Transverse colon (tissue), 3 donors: ENCODE data around the gene FCRL6.

Experiments used
- POLR2A ChIP-seq: fragments of 450-650 bp; IDR thresholded peaks from one replicate; pipeline ENCODE4 v1.6.1; 2016; ENCODE audit warnings: antibody characterized with exemption, mild to moderate bottlenecking, moderate library complexity
- TF ChIP-seq, protein P1 (sequence below), 5 experiments: fragments of 200-600 bp in 3 of 5; fragments of 450-650 bp in 2 of 5; sonication (generic) in 3 of 5; IDR thresholded peaks; 1 replicate in 2 of 5; 2 replicates in 3 of 5; pipeline ENCODE4 v1.5.1; 2016 to 2017; ENCODE audit warnings: antibody characterized with exemption in 5 of 5, inconsistent platforms in 3 of 5, mild to moderate bottlenecking in 2 of 5, moderate library complexity in 1 of 5

DNA sequence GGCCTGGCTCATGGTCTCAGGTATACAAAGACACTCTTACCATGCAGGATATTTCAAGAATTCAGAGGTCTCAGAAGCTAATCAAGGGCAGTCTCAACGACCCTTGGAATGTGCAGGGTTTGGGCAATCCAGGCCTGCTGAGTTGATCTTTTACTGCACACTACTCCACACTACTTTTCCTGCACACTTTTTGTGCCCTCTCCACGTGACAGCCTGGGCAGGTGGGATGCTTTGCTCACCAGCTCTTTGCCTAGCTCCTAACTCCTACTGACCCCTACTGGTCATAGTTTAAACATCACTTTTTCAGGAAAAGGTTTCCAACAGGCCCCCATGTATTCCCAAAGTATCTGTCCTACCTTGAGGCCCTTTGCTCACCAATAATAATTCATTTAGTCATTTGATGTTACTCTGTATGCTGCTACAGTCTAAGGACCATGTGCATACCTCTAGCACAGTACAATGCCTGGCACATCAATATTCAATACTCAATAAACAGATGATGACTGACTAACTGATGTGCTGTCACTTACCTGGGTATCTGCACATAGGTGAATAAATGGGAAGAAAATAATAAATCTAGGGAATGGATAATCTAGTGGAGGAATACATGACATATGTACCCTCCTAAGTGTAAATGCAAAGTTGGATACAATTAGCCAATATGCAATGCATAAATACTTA, 11.8 kb upstream of the FCRL6 start:
- TF ChIP-seq POLR2A = no peak
- TF ChIP-seq, protein P1, sequence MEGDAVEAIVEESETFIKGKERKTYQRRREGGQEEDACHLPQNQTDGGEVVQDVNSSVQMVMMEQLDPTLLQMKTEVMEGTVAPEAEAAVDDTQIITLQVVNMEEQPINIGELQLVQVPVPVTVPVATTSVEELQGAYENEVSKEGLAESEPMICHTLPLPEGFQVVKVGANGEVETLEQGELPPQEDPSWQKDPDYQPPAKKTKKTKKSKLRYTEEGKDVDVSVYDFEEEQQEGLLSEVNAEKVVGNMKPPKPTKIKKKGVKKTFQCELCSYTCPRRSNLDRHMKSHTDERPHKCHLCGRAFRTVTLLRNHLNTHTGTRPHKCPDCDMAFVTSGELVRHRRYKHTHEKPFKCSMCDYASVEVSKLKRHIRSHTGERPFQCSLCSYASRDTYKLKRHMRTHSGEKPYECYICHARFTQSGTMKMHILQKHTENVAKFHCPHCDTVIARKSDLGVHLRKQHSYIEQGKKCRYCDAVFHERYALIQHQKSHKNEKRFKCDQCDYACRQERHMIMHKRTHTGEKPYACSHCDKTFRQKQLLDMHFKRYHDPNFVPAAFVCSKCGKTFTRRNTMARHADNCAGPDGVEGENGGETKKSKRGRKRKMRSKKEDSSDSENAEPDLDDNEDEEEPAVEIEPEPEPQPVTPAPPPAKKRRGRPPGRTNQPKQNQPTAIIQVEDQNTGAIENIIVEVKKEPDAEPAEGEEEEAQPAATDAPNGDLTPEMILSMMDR (IDR thresholded peaks at IDR 0.05) = peak; percentile 47 to 56 (median 50)
